DND-41 (cell line): Measurements from ENCODE around the gene RIT2.
A peak's percentile ranks its signal among the peaks of the same experiment; 100 is the strongest.

Experiments
- ATAC-seq: fragments of 200-7000 bp; cut with Tn5 transposase; 3 replicates; pipeline ENCODE4 v1.9.1; 2021; ENCODE audit warnings: low read depth; ENCODE audit not compliant: insufficient read depth
- DNase-seq: peaks from one replicate; pipeline ENCODE4 v3.0.0-alpha.2; 2020
- H2AFZ ChIP-seq: 2 replicates; pipeline ENCODE4 v1.6.0; 2012; ENCODE audit warnings: low read depth, low read length
- H3K27ac ChIP-seq: 2 replicates; pipeline ENCODE4 v1.5.1; 2012; ENCODE audit warnings: low read length, inconsistent platforms
- H3K27me3 ChIP-seq: fragments of 200-600 bp; sonication (generic); 2 replicates; pipeline ENCODE4 v1.6.0; 2012; ENCODE audit warnings: low read length, mild to moderate bottlenecking, inconsistent platforms; ENCODE audit not compliant: insufficient read depth, poor library complexity
- H3K36me3 ChIP-seq: 2 replicates; pipeline ENCODE4 v1.5.1; 2012; ENCODE audit warnings: low read length, inconsistent platforms; ENCODE audit not compliant: insufficient read depth
- H3K4me1 ChIP-seq: 2 replicates; pipeline ENCODE4 v1.5.1; 2012; ENCODE audit warnings: mild to moderate bottlenecking, low read length; ENCODE audit not compliant: insufficient read depth
- H3K4me2 ChIP-seq: 2 replicates; pipeline ENCODE4 v1.6.0; 2012; ENCODE audit warnings: mild to moderate bottlenecking, moderate library complexity, low read length, inconsistent platforms; ENCODE audit not compliant: insufficient read depth
- H3K4me3 ChIP-seq, 2 experiments: fragments of 200-600 bp in 1 of 2; shearing (Covaris generic) in 1 of 2; 2 replicates each; pipeline ENCODE4 v1.5.1; 2012 to 2016; ENCODE audit warnings: inconsistent platforms in 2 of 2, low read length in 2 of 2, mild to moderate bottlenecking in 2 of 2, low read depth in 1 of 2, moderate library complexity in 1 of 2
- H3K79me2 ChIP-seq: 2 replicates; pipeline ENCODE4 v1.6.0; 2012; ENCODE audit warnings: low read length, inconsistent platforms; ENCODE audit not compliant: insufficient read depth
- H3K9ac ChIP-seq: 2 replicates; pipeline ENCODE4 v1.6.0; 2012; ENCODE audit warnings: low read depth, mild to moderate bottlenecking, inconsistent platforms, low read length, moderate library complexity
- H3K9me3 ChIP-seq: 2 replicates; pipeline ENCODE4 v1.5.1; 2012; ENCODE audit warnings: low read length, moderate library complexity, mild to moderate bottlenecking, inconsistent platforms; ENCODE audit not compliant: insufficient read depth, severe bottlenecking
- H4K20me1 ChIP-seq: 2 replicates; pipeline ENCODE4 v1.6.0; 2012; ENCODE audit warnings: low read length; ENCODE audit not compliant: insufficient read depth
- CTCF ChIP-seq: IDR thresholded peaks from 2 replicates; pipeline ENCODE4 v1.5.1; 2012; ENCODE audit warnings: borderline replicate concordance, low read length, moderate library complexity, mild to moderate bottlenecking; ENCODE audit not compliant: poor library complexity, severe bottlenecking; ENCODE audit errors: extremely low read depth
- EZH2 ChIP-seq: IDR thresholded peaks from 3 replicates; pipeline ENCODE4 v1.6.1; 2012; ENCODE audit warnings: borderline replicate concordance, low read depth, mild to moderate bottlenecking, moderate library complexity, low read length, inconsistent platforms; ENCODE audit not compliant: severe bottlenecking

The RIT2 gene

GRCh38 chr18:43130716-43131260 is 15.3 kb upstream of the RIT2 start:
- Histone ChIP-seq H3K36me3 (no peaks in the 10 kb centered on the region), H4K20me1 (no peaks in the 10 kb centered on the region), H3K4me1 (peaks cover 7% of the 10 kb centered on the region; the same call in 1 of the 2 replicates), H3K9ac (no peak overlapping the region), H3K4me3 (no peak overlapping the region), H3K4me2 (no peak overlapping the region), H3K9me3 (no peaks in the 10 kb centered on the region), H2AFZ (no peak overlapping the region), H3K27me3 (no peaks in the 10 kb centered on the region), H3K79me2 (no peaks in the 10 kb centered on the region), H3K27ac (no peak overlapping the region)
- no peak for ATAC-seq
- no peak for TF ChIP-seq EZH2
- TF ChIP-seq CTCF = no peak
- DNase-seq = no peak

GRCh38 chr18:43129946-43130524 is 14.6 kb upstream of the RIT2 start:
- H3K27me3 ChIP-seq = no peaks in the 10 kb centered on the region
- peak overlapping the region; percentile 74 for H2AFZ ChIP-seq
- no peak overlapping the region for H3K9ac ChIP-seq
- no peaks in the 10 kb centered on the region for H4K20me1 ChIP-seq
- ATAC-seq = peak; percentile 90
- no peaks in the 10 kb centered on the region for H3K79me2 ChIP-seq
- H3K27ac ChIP-seq = 0 out of 2 replicates have a peak overlapping the region, but pooled peaks have one; percentile 23
- H3K36me3 ChIP-seq = no peaks in the 10 kb centered on the region
- peaks cover 7% of the 10 kb centered on the region; the same call in 1 of the 2 replicates for H3K4me1 ChIP-seq
- peak overlapping the region in 1 of 2 experiments; percentile 46; a peak in 2 of 4 replicates for H3K4me3 ChIP-seq
- peak overlapping the region; percentile 61 for H3K4me2 ChIP-seq
- no peaks in the 10 kb centered on the region for H3K9me3 ChIP-seq
- TF ChIP-seq EZH2 (no peak), CTCF (no peak)
- peak; percentile 12 for DNase-seq

- ATAC-seq (no peak), DNase-seq (no peak)
- Histone ChIP-seq H3K9ac (no peak overlapping the region), H4K20me1 (no peaks in the 10 kb centered on the region), H3K27me3 (no peaks in the 10 kb centered on the region), H3K4me1 (peaks cover 7% of the 10 kb centered on the region; the same call in 1 of the 2 replicates), H3K79me2 (no peaks in the 10 kb centered on the region), H3K36me3 (no peaks in the 10 kb centered on the region), H2AFZ (no peak overlapping the region), H3K9me3 (no peaks in the 10 kb centered on the region), H3K27ac (no peak overlapping the region), H3K4me3 (no peak overlapping the region), H3K4me2 (no peak overlapping the region)
- no peak for TF ChIP-seq EZH2
- no peak for TF ChIP-seq CTCF
Measured at GRCh38 chr18:43125471-43125870, 10.0 kb upstream of the RIT2 start.
